Cardiac septum (tissue), 1 donor: ENCODE data around the gene SPACA7. TPM values are rescaled to one million over a fixed set of nuclear protein-coding genes. Genes with fewer than 3 reads are reported as not detected.

Experiments
- DNase-seq: peaks from one replicate; pipeline ENCODE4 v3.0.0-alpha.2; 2020; ENCODE audit warnings: low spot score
- intact Hi-C: fragments of 100-400 bp; cut with DNase I; formaldehyde crosslinking; loops from one replicate; pipeline ENCODE4 v1.14.0; 2022
- total RNA-seq: library from RNA; stranded (reverse); fragmentation: NEBNext Ultra II Directional; extraction: Animal tissue kit (Norgen Biotek cat#: 25700); gene quantifications from one replicate; pipeline ENCODE4 v1.2.1, GENCODE V29; 2021
- donor health status: DM: no; HTN: no; CAD: no.

SPACA7 gene
- total RNA-seq, 1 donor from 2014 or later: not detected

- intact Hi-C loops: no loop called here
- DNase-seq: peak; percentile 29
Measured at GRCh38 chr13:112454648-112455334, 78.6 kb downstream of the SPACA7 start.

- intact Hi-C loops: no loop called here
- peak; percentile 63 for DNase-seq
Measured at GRCh38 chr13:112455476-112456059, 79.4 kb downstream of the SPACA7 start.

- intact Hi-C loops: no loop called here
- peak; percentile 57 for DNase-seq
Measured at GRCh38 chr13:112456138-112457056, 80.2 kb downstream of the SPACA7 start.

GRCh38 chr13:112457081-112457480 lies 80.9 kb downstream of the SPACA7 start:
- intact Hi-C loops: no loop called here
- DNase-seq: no peak

GRCh38 chr13:112457485-112457884 lies 81.3 kb downstream of the SPACA7 start:
- no peak for DNase-seq

GRCh38 chr13:112462408-112462807 lies 86.3 kb downstream of the SPACA7 start:
- peak; percentile 5 for DNase-seq
- intact Hi-C loops: no loop called here

More at GRCh38 chr13:112457485-112457884, 81.3 kb downstream of the SPACA7 start:
- intact Hi-C loops: no loop called here

GRCh38 chr13:112464720-112465119 lies 88.6 kb downstream of the SPACA7 start:
- intact Hi-C loops: no loop called here
- DNase-seq: peak; percentile 44

- DNase-seq: peak; percentile 73
Measured at GRCh38 chr13:112465251-112466131, 89.3 kb downstream of the SPACA7 start.

GRCh38 chr13:112466132-112467058 lies 90.2 kb downstream of the SPACA7 start:
- intact Hi-C loops: no loop called here
- peak; percentile 69 for DNase-seq

More at GRCh38 chr13:112465251-112466131, 89.3 kb downstream of the SPACA7 start:
- intact Hi-C loops: no loop called here

GRCh38 chr13:112467236-112467635 lies 91.1 kb downstream of the SPACA7 start:
- intact Hi-C loops: no loop called here
- peak; percentile 58 for DNase-seq

GRCh38 chr13:112468069-112468468 lies 91.9 kb downstream of the SPACA7 start:
- DNase-seq: peak; percentile 15
- intact Hi-C loops: no loop called here

- intact Hi-C loops: no loop called here
- peak; percentile 57 for DNase-seq
Measured at GRCh38 chr13:112469071-112469745, 93.1 kb downstream of the SPACA7 start.

GRCh38 chr13:112473818-112474217 lies 97.7 kb downstream of the SPACA7 start:
- intact Hi-C loops: no loop called here
- no peak for DNase-seq

GRCh38 chr13:112474869-112475268 lies 98.7 kb downstream of the SPACA7 start:
- intact Hi-C loops: no loop called here
- no peak for DNase-seq

GRCh38 chr13:112475889-112476288 lies 99.7 kb downstream of the SPACA7 start:
- intact Hi-C loops: no loop called here

GRCh38 chr13:112477070-112477619 lies 101.0 kb downstream of the SPACA7 start:
- intact Hi-C loops: no loop called here
- no peak for DNase-seq

More at GRCh38 chr13:112475889-112476288, 99.7 kb downstream of the SPACA7 start:
- DNase-seq: no peak

- DNase-seq: no peak
- intact Hi-C loops: no loop called here
Measured at GRCh38 chr13:112479389-112479788, 103.2 kb downstream of the SPACA7 start.
